Inferior parietal cortex (tissue), 1 donor: ENCODE data around the gene ACTN2.
"Not testable (repeated sequence)": the region's sequence is repeated elsewhere in the genome, so short reads cannot be mapped to it uniquely, and the experiment has no call there.

Experiments
- DNase-seq: peaks from one replicate; pipeline ENCODE4 v3.0.0-alpha.2; 2016; ENCODE audit errors: extremely low spot score

Gene ACTN2

DNA sequence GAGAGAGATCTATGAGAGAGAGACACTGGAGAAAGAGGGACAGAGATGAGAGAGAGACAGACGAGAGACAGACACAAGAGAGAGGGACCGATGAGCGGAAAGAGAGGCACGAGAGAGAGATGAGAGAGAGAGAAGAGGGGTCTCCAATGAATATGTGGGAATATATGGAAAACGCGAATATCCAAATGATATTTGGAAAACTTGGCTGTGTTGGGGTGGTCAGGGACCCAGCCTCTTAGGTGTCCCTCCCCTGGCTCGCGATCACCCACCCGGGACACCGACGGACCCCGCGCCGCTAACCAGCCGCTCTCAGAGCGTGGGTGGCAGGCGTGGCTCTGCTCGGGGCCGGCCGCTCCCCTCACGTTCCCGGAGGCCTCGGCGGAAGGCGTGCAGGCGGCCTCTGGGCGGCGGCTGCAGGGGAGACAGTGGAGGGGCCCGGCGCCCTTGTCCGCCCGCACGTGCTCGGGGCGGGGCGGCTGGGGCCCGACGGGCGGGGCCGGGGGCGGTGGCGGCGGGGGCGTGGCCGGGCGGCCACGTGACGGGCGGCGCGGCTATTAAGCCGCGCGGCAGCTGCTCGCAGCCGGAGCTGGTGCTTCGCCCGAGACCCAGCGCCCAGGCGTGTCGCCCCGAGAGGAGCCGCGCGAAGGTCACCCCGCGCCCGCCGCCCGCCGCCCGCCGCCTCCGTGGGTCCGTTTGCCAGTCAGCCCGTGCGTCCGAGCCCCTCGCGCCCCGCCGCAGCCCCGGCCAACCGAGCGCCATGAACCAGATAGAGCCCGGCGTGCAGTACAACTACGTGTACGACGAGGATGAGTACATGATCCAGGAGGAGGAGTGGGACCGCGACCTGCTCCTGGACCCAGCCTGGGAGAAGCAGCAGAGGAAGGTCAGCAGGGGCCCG lies at the start of gene ACTN2:
TSS of gene ACTN2 (plus strand) at position 583 of the 898 bp plus-strand sequence. CDS start at position 758, 175 bp downstream.
- DNase-seq: no peak

DNA sequence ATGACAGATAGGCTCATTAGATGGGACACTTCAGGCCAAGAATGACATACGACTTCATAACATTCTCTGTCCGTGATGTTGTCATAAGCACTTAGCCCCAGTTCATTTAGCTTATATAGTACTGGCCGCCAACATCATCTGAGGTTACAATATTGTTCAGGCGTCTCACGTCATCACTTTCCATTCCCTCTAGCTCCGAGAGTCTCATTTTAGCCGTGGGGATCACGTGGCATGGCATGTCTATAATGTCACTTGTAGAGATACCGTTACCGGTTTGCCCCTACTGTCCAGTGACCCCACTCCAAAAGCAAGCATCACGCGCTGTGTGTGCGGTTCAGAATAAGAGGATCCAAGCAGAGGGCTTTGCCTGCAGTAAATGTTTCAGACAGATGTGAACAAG lies 47.4 kb upstream of the ACTN2 start:
- DNase-seq: no peak

- no peak for DNase-seq
Measured at GRCh38 chr1:236639686-236640085, 46.6 kb upstream of the ACTN2 start.

DNA sequence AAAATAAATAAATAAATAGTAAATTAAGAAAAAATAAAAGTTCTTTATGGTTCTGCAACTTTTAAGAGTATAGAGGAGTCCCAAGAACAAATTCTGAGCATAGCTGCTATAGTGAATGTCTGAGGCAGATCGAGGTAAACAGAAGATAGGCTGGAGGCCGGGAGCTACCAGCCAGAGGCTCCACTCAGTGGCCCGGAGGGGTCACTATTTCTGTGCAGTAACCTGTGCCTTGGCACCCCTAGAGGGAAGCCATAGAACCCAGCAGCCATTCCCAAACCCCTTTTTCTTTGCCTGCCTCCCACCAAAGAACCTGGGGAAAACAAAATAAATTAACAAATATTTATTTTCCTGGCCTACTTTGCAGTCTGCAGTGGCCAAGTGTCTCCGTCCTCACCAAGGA lies 43.5 kb upstream of the ACTN2 start:
- no peak for DNase-seq

GRCh38 chr1:236645016-236645680 lies 41.2 kb upstream of the ACTN2 start:
- no peak for DNase-seq

- DNase-seq: no peak
Measured at GRCh38 chr1:236654511-236654910, 31.8 kb upstream of the ACTN2 start.

DNA sequence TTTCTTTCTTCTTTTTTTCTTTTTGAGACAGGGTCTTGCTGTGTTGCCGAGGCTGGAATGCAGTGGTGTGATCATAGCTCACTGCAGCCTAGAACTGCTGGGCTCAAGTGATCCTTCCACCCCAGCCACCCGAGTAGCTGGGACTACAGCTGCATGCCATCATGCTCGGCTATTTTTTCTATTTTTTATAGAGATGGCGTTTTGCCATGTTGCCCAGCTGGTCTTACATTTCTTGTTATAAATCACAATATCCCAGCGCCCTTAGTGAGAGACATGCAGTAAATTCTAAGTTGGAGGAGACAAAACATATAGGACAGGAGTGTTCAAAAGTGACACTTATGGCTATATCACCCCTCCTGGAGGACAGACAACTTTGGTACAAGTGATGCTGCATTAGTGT lies 31.3 kb upstream of the ACTN2 start:
- no peak for DNase-seq

- DNase-seq: no peak
Measured at GRCh38 chr1:236657398-236657797, 28.9 kb upstream of the ACTN2 start.

- DNase-seq: no peak
Measured at GRCh38 chr1:236659792-236660587, 26.3 kb upstream of the ACTN2 start.

GRCh38 chr1:236663934-236664333 lies 22.4 kb upstream of the ACTN2 start:
- DNase-seq: no peak

DNA sequence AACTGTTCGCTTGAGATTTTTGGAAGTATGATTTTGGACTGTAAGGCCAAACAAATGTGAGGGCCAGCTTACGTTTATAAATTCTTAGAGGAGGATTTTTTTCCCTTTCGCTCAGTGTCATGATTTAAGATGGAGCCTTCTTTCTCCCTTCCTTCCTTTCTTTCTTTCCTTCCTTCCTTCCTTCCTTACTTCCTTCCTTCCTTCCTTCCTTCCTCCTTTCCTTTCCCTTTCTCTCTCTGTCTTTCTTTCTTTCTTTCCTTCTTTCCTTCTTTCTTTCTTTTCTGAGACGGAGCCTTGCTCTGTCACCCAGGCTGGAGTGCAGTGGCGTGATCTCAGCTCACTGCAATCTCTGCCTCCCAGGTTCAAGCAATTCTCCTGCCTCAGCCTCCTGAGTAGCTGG lies 17.4 kb upstream of the ACTN2 start:
- not testable (repeated sequence) for DNase-seq

DNA sequence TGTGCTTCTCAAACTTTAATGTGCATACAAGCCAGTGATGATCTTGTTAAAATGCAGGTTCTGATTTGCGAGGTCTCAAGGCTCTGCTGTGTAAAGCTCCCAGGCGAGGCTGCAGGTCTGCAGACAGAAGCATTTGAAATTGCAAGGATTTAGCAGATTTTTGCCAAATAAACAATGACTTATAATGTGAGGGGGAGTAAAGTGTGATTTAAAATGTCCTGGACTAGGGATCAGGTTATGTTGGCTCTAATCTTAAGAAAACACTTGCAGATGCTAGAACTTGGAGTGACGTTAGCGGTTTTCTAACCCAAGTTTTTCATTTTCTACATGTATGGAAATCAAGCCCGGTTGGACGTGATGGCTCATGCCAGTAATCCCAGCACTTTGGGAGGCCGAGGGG lies 16.2 kb upstream of the ACTN2 start:
- no peak for DNase-seq

DNA sequence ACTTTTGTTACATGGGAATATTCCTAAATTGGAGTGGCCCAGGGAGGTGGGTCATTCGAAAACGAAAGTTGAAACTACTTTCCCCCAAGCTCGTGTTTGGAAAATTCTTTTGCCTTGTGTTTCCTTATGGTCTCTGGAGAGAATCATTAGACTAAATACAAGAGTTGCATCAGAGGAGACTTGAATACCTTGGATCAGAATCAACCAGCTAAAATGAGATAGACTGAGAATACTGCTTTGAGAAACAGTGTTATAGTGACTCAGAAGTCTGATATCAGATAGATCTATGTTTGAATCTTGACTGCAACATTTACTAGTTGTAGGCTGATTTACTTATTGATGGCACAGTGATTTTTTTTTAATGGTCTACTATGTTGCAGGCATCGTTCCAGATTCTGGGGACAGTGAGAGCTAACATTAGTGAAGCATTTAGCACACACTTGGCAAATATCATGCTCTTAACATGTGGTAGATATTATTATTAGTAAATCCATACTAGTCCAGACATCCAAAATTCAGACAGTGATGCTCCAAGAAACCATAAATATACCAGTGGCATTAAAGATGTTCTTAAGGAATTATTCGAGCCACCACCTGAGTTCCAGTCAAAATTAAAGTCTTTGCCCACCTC lies 12.9 kb upstream of the ACTN2 start:
- DNase-seq: no peak

DNA sequence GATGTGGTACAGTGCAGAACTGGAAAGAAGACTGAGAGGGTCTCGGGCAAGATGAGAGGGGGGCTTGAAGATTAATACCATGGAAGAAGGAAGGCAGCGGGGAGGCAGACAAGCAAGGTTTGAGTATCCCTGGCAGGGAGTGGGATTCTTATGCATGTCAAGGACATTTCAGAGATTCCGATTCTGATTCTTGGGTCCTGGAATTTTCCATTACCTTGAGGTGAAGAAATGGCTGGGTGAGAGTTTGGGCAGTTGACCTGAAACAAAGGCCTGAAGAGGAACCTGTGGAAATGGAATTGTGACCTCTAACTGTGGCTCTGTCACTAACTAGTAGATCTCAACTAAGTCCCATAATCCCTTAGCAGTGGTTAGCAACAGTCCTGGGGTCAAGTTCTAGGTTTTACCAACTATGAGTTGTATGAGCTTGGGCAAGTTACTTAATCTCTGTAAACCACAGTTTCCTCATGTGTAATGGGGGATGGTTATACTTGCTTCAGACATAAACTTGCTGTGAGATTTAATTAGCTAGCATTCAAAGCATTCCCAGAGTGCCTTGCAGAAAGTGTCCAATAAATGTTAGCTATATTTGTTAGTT lies 8.6 kb upstream of the ACTN2 start:
- no peak for DNase-seq

GRCh38 chr1:236681219-236681618 lies 5.1 kb upstream of the ACTN2 start:
- no peak for DNase-seq

- DNase-seq: no peak
Measured at GRCh38 chr1:236685205-236685916, 938 bp upstream of the ACTN2 start.

GRCh38 chr1:236686815-236687160 lies 489 bp downstream of the ACTN2 start:
- no peak for DNase-seq

DNA sequence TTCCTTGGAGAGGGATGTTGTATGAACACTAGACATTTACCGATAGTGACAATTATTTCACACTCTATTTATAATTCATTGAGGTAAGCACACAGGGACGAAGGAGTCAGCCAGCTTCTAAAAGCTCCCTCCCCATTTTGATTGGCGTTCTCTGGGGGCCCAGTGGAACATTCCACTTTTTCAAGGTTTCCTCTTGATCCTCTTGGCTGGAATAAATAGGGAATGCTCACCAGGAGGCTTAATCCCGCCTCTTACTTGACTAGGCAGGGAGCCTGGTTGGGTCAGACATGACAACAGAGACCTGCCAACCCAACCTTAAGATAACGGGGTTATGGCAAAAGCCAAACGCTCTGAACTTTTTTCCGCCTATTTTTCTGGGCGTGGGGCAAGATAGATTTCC lies 974 bp downstream of the ACTN2 start:
- no peak for DNase-seq

- no peak for DNase-seq
Measured at GRCh38 chr1:236688705-236689104, 2.4 kb downstream of the ACTN2 start.

GRCh38 chr1:236689713-236690569 lies 3.6 kb downstream of the ACTN2 start:
- DNase-seq: no peak
